Tibial nerve (tissue), 4 donors: ENCODE data around the gene COL4A1.

Source experiments
- CTCF ChIP-seq, 5 experiments: fragments of 200-600 bp in 3 of 5; fragments of 450-650 bp in 2 of 5; sonication (generic) in 3 of 5; IDR thresholded peaks; one replicate each; pipeline ENCODE4 v1.5.1; 2016 to 2019; ENCODE audit warnings: antibody characterized with exemption in 5 of 5, mild to moderate bottlenecking in 3 of 5, moderate library complexity in 2 of 5
- EP300 ChIP-seq, 2 donors: sonication (generic); formaldehyde crosslinking; IDR thresholded peaks; one replicate each; pipeline ENCODE4 v1.6.1; 2017; ENCODE audit warnings: antibody characterized with exemption in 2 of 2, mild to moderate bottlenecking in 1 of 2
- POLR2A ChIP-seq, 2 donors: fragments of 450-650 bp; IDR thresholded peaks; one replicate each; pipeline ENCODE4 v1.6.1; 2017; ENCODE audit warnings: antibody characterized with exemption in 2 of 2, mild to moderate bottlenecking in 2 of 2, moderate library complexity in 2 of 2

GRCh38 chr13:110314516-110315245 is 7.7 kb upstream of the COL4A1 start:
- no peak for TF ChIP-seq CTCF (IDR thresholded peaks at IDR 0.05)
- TF ChIP-seq POLR2A (IDR thresholded peaks at IDR 0.05): no peak
- TF ChIP-seq EP300 (IDR thresholded peaks at IDR 0.05): no peak
